Hepatocyte (in vitro differentiated cells): ENCODE results near the gene MAST4.

ENCODE experiments used
- EZH2 ChIP-seq: fragments of 200-600 bp; sonication (generic); IDR thresholded peaks from 2 replicates; pipeline ENCODE4 v1.6.1; 2016; ENCODE audit warnings: antibody characterized with exemption, mild to moderate bottlenecking, borderline replicate concordance
- EZH2phosphoT487 ChIP-seq: fragments of 200-600 bp; sonication (generic); IDR thresholded peaks from one replicate; pipeline ENCODE4 v1.6.1; 2018; ENCODE audit warnings: antibody characterized with exemption, mild to moderate bottlenecking, low read depth, moderate library complexity; ENCODE audit not compliant: unreplicated experiment, severe bottlenecking
- TF ChIP-seq, protein P1 (sequence below): fragments of 200-600 bp; sonication (generic); IDR thresholded peaks from 2 replicates; pipeline ENCODE4 v1.5.1; 2016; ENCODE audit warnings: antibody characterized with exemption, mild to moderate bottlenecking; ENCODE audit not compliant: poor library complexity

- TF ChIP-seq, protein P1, sequence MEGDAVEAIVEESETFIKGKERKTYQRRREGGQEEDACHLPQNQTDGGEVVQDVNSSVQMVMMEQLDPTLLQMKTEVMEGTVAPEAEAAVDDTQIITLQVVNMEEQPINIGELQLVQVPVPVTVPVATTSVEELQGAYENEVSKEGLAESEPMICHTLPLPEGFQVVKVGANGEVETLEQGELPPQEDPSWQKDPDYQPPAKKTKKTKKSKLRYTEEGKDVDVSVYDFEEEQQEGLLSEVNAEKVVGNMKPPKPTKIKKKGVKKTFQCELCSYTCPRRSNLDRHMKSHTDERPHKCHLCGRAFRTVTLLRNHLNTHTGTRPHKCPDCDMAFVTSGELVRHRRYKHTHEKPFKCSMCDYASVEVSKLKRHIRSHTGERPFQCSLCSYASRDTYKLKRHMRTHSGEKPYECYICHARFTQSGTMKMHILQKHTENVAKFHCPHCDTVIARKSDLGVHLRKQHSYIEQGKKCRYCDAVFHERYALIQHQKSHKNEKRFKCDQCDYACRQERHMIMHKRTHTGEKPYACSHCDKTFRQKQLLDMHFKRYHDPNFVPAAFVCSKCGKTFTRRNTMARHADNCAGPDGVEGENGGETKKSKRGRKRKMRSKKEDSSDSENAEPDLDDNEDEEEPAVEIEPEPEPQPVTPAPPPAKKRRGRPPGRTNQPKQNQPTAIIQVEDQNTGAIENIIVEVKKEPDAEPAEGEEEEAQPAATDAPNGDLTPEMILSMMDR = no peak
- no peak for TF ChIP-seq EZH2
- no peak for TF ChIP-seq EZH2phosphoT487
Observed at GRCh38 chr5:66976108-66976507, 379.9 kb downstream of the MAST4 start.
